ENCODE measurements around the gene OTUD5.

OTUD5 gene

DNA sequence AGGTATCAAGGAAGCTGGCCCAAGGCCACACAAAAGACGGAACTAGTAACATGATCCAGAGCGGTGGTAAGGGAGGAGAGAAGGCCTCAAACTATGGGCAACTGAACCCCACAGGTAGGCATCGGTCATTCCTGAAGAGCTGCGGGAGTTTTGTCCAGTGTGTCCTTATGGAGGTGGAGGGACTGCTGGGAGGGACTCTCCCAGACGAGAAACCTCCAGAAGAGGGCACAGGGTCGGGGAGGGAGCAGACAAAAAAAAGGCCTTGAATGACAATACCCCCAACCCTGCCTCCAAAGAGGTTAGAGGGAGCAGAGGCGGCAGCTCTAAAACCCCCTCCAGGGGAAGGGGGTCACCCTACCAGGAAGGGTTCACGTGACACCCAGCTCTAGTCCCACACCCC lies 53.2 kb downstream of the OTUD5 start:
- TF ChIP-seq, protein P1, sequence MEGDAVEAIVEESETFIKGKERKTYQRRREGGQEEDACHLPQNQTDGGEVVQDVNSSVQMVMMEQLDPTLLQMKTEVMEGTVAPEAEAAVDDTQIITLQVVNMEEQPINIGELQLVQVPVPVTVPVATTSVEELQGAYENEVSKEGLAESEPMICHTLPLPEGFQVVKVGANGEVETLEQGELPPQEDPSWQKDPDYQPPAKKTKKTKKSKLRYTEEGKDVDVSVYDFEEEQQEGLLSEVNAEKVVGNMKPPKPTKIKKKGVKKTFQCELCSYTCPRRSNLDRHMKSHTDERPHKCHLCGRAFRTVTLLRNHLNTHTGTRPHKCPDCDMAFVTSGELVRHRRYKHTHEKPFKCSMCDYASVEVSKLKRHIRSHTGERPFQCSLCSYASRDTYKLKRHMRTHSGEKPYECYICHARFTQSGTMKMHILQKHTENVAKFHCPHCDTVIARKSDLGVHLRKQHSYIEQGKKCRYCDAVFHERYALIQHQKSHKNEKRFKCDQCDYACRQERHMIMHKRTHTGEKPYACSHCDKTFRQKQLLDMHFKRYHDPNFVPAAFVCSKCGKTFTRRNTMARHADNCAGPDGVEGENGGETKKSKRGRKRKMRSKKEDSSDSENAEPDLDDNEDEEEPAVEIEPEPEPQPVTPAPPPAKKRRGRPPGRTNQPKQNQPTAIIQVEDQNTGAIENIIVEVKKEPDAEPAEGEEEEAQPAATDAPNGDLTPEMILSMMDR (IDR thresholded peaks at IDR 0.05; ENCODE audit: borderline replicate concordance, insufficient read depth, low read depth, low read length), result no peak
- no peak overlapping the region for H3K4me3 ChIP-seq (ENCODE audit: low read depth, low read length)

DNA sequence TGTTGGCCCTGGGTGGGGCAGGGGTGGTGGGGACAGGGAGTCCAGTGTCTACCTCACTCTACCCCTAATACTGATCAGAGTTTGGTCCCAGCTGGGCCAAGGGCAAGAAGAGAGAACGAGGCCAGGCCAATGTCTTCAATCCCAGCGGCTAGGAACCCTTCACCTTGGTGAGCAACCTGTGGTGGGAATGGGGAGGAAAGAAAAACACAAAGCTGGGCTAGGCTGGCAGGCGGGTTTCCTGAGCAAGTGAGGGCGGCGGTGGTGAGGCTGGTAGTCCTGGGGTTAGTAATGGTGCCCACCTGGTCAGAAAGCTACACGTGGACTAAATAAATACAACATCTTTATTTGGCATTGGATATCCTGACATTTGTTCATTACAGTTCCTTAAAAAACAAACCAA lies 54.1 kb downstream of the OTUD5 start:
- no peak overlapping the region for H3K4me3 ChIP-seq (ENCODE audit: low read depth, low read length)
- TF ChIP-seq, protein P1 (IDR thresholded peaks at IDR 0.05; ENCODE audit: borderline replicate concordance, insufficient read depth, low read depth, low read length), result no peak

DNA sequence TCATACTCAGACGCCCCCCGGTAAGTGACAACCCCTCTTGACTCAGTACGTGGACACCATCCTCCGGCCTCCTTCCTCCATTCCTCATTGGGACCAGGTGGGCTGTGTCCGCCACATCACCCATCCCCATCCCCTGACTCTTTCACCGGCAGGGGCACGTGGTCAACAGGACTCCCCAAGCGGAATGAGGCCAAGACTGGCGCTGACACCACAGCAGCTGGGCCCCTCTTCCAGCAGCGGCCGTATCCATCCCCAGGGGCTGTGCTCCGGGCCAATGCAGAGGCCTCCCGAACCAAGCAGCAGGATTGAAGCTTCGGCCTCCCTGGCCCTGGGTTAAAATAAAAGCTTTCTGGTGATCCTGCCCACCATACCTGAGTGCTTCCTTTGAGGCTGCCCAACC lies 54.6 kb downstream of the OTUD5 start:
- TF ChIP-seq, protein P1 (IDR thresholded peaks at IDR 0.05; ENCODE audit: borderline replicate concordance, insufficient read depth, low read depth, low read length), result no peak
- no peak overlapping the region for H3K4me3 ChIP-seq (ENCODE audit: low read depth, low read length)

DNA sequence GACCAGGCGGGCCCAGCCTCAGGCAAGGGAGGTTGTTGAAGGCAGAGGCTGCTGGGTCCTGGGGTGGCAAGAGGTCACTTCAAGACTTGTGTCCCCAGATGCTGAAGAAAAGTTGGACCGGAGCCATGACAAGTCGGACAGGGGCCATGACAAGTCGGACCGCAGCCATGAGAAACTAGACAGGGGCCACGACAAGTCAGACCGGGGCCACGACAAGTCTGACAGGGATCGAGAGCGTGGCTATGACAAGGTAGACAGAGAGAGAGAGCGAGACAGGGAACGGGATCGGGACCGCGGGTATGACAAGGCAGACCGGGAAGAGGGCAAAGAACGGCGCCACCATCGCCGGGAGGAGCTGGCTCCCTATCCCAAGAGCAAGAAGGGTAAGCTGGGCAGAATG lies 55.3 kb downstream of the OTUD5 start:
- TF ChIP-seq, protein P1 (IDR thresholded peaks at IDR 0.05; ENCODE audit: borderline replicate concordance, insufficient read depth, low read depth, low read length), result no peak

DNA sequence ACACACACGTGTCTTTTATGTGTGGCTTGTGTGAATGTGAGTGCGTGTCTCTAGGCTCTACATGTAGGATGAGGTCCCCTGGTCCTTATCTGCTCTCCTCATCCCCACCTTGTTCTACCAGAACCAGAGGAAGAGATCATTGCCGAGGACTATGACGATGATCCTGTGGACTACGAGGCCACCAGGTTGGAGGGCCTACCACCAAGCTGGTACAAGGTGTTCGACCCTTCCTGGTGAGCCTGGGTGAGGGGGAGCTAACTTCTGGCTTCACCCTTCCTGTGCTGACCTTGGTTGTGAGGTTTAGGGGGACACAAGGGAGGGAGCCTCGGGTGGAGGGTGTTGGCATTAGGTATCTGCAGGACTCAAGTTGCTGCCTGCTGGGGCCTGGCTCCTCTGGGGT lies 56.3 kb downstream of the OTUD5 start:
- H3K4me3 ChIP-seq (ENCODE audit: low read depth, low read length), result no peak overlapping the region
- TF ChIP-seq, protein P1 (IDR thresholded peaks at IDR 0.05; ENCODE audit: borderline replicate concordance, insufficient read depth, low read depth, low read length), result no peak

More for the DNA sequence above, 55.3 kb downstream of the OTUD5 start:
- no peak overlapping the region for H3K4me3 ChIP-seq (ENCODE audit: low read depth, low read length)

DNA sequence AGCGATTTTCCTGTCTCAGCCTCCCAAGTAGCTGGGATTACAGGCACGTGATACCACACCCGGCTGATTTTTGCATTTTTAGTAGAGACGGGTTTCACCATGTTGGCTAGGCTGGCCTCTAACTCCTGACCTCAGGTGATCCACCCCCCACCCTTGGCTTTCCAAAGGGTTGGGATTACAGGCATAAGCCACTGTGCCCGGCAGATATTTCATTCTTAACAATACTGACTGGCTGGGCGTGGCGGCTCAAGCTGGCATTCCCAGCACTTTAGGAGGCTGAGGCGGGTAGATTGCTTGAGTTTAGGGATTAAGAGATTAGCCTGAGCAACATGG lies 58.4 kb downstream of the OTUD5 start:
- TF ChIP-seq, protein P1 (IDR thresholded peaks at IDR 0.05; ENCODE audit: borderline replicate concordance, insufficient read depth, low read depth, low read length), result no peak
- no peak overlapping the region for H3K4me3 ChIP-seq (ENCODE audit: low read depth, low read length)

DNA sequence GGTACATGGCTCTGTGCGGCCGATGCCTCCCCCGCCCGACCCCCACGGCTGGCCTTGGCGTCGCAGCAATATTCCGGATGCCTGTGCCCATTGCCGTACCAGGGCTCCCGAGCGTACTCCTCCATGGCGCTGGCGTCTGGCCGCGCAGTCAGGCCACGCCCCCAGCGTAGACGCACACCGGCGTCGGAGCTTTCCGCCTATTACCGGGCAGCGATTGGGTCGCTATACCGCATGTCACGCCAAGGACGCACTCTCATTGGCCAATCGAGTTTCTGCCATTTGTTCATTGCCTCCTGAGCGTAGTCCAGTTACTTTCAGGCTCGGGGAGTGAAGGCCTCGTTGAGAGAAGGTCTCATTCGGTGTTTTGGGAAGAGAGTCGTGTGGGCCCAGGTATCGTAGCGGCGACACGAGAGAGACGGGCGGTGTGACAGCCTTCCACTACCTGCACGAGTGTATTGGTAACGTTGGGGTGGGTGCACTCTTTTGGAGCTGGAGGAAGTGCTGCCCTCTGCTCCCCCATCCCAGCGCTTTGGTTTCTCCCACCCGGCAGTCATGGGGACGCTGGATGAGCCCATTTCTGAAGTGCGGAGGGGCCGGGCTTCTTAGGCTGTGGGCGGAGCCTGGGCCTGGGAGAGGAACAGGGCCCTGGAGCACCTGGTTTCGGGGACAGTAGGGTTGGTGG lies 59.6 kb downstream of the OTUD5 start, which contains the start of the genes PQBP1 and TIMM17B:
PQBP1 (plus strand) TSS at position 306 of the 682 bp plus-strand sequence. CDS start 580 bp downstream, outside the sequence.
TIMM17B (minus strand) TSS at position 144 of the 682 bp plus-strand sequence; CDS start at position 125, 19 bp downstream.
- H3K4me3 ChIP-seq (ENCODE audit: low read depth, low read length), result peak within 1 kb of the TSS; percentile 72
- TF ChIP-seq, protein P1 (IDR thresholded peaks at IDR 0.05; ENCODE audit: borderline replicate concordance, insufficient read depth, low read depth, low read length), result no peak

Data from GM12875 (cell line).